NCI-H1092 treated with DMSO at 0.1 percent for 48 hours (cell line): ENCODE results near the gene IL22RA1.

Source experiments
- DNase-seq: peaks from one replicate; lab custom pipeline; 2025; lab: John Stamatoyannopoulos, UW

Gene IL22RA1

GRCh38 chr1:24142546-24143534 is at the start of gene IL22RA1:
Gene IL22RA1 (minus strand): TSS chr1:24143140. CDS start chr1:24143082, 58 bp downstream.
- DNase-seq = no peak

- no peak for DNase-seq
Measured at GRCh38 chr1:24191860-24192259, 48.9 kb upstream of the IL22RA1 start.

- DNase-seq = no peak
Measured at GRCh38 chr1:24190983-24191461, 48.1 kb upstream of the IL22RA1 start.

- DNase-seq = no peak
Measured at GRCh38 chr1:24189528-24189927, 46.6 kb upstream of the IL22RA1 start.

- peak; percentile 34 for DNase-seq
Measured at GRCh38 chr1:24186993-24187790, 44.3 kb upstream of the IL22RA1 start, which contains the start of gene IFNLR1. Gene IFNLR1 (minus strand): TSS chr1:24187289. CDS start chr1:24187248, 41 bp downstream.

GRCh38 chr1:24186711-24186992 is 43.7 kb upstream of the IL22RA1 start:
- no peak for DNase-seq

GRCh38 chr1:24186031-24186710 is 43.2 kb upstream of the IL22RA1 start:
- DNase-seq = no peak

DNA sequence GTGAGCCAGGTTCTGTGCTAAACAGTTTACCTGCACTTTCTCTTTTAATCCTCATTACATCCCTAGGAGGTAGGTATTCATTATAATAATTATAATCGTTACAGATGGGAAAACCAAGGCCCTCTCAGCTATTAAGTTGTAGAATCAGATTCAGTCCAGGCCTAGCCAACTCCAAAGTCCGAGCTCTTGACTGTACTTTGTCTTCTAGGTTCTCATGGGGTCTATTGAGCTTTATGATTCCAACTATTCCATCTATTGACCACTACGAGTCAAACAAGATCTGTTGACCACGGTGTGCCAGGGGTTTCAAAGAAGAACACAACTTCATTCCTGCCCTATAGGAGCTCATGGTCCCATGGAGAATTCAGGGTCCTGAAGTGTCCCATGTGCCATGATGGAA is 42.1 kb upstream of the IL22RA1 start:
- no peak for DNase-seq

- DNase-seq = no peak
Measured at GRCh38 chr1:24182061-24182460, 39.1 kb upstream of the IL22RA1 start.

DNA sequence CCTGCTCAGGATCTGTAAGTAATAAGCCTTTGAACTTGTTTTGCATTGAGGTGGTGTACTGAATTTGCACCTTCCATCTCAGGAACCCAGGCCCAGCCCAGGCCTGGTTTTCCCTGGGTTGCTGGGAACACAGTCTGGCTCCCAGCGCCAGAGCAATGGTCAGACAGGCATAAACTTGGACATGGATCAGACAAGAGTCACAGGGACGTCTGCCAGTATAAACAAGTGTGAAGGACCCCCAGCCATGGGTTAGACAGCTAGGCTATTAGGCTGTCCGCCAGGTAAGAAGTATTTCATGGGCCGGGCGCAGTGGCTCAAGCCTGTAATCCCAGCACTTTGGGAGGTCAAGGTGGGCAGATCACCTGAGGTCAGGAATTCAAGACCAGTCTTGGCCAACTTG is 38.7 kb upstream of the IL22RA1 start:
- no peak for DNase-seq

DNA sequence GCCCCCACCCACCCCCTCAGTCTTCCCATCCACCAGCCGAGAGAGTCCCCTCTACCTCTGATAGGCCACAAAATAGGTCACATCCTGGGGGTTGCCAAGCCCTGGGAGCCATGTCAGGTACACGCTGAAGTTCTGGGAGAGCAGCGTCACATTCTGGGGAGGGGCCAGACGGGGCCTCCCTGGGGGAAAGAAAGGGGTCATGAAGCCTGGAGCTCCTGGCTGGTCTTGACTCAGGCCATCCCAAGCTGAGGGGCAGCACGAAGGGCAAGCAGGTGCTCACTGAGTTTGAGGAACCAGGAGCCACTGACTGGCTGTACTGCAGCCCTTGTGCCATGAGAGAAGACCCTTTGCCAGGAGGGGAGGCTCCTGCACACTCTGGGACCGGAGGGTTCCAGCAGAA is 37.7 kb upstream of the IL22RA1 start:
- no peak for DNase-seq

DNA sequence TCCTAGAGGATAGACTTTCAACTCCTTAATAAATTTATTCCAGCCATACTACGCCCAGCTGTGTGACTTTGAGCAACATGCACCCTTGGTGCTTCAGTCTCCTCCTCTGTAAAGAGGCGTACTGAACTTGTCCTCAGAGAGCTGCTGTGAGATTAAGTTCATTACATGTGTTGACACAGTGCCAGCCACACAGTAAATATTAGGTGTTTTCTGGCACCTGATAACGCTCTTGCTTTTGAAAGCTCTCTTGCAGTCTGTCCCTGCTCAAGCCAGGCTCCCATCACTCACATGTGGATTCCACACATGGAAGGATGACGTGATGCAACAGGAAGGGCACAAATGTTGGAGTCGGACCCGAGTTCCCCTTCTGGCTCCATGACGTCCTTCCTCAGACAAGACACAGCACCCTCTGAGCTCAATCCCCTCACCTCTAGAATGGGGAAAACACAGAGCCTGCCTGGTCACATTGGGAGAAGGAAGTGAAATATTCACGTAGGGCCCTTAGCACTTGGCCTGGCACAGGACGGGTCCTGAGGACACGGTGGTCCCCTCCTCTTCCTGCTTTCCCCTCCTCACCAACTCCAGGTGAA is 36.4 kb upstream of the IL22RA1 start:
- no peak for DNase-seq

DNA sequence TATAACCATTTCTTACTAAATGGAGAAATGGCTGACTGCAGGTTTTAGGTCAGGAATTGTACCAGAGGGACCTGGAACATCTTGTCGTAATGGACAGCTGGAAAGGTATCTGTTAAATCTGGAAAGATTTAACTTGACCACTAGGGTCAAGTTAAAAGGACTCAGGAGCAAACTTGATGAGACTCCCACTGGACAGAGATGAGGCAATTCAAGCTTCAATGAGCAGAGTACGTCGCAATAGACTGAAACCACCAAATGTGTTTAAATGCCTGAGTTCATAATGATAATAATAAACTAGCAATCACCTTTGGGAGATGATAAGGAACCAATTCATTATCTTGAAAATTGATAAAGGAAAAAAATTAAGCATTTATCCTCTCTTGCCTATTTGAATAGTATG is 35.5 kb upstream of the IL22RA1 start:
- no peak for DNase-seq

DNA sequence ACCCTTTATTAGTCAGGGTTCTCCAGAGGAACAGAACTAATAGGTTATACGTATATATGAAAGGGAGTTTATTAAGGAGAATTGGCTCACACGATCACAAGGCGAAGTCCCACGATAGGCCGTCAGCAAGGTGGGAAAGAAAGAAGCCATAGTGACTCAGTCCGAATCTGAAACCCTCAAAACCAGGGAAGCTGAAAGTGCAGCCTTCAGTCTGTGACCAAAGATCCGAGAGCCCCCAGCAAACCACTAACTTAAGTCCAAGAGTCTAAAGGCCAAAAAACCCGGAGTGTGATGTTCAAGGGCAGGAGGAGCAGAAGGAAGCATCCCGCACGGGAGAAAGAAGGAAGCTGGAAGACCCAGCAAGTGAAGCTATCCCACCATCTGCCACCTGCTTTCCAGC is 34.2 kb upstream of the IL22RA1 start:
- DNase-seq = no peak

DNA sequence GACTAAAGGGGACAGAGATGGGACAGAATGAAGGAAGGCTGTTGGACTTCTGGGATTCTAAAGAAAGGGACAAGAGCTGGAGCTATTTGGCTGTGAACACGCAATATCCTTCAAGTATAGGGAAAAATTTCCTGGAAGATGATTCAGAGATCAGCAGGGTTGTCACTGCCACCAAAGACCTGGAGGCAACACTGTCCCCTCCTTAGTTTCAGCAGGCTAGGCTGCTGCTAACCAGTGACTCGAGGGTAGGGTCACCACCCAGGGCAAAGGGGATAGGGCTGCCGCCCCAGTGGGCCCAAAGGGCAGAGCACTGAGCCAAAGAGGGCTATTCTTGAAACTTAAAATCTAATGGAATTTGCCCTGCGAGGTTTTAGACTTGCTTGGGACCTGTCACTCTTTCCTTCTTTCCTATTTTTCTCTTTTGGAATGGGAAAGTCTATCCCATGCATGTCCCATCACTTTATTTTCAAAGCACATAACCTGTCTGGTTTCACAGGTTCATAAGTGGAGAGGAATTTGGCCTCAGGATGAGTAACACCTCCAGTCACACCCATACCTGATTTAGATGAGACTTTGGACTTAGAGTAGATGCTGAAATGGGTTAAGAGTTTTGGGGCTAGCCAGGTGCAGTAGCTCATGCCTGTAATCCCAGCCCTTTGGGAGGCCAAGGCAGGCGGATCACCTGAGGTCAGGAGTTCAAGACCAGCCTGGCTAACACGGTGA is 32.3 kb upstream of the IL22RA1 start:
- DNase-seq = no peak

DNA sequence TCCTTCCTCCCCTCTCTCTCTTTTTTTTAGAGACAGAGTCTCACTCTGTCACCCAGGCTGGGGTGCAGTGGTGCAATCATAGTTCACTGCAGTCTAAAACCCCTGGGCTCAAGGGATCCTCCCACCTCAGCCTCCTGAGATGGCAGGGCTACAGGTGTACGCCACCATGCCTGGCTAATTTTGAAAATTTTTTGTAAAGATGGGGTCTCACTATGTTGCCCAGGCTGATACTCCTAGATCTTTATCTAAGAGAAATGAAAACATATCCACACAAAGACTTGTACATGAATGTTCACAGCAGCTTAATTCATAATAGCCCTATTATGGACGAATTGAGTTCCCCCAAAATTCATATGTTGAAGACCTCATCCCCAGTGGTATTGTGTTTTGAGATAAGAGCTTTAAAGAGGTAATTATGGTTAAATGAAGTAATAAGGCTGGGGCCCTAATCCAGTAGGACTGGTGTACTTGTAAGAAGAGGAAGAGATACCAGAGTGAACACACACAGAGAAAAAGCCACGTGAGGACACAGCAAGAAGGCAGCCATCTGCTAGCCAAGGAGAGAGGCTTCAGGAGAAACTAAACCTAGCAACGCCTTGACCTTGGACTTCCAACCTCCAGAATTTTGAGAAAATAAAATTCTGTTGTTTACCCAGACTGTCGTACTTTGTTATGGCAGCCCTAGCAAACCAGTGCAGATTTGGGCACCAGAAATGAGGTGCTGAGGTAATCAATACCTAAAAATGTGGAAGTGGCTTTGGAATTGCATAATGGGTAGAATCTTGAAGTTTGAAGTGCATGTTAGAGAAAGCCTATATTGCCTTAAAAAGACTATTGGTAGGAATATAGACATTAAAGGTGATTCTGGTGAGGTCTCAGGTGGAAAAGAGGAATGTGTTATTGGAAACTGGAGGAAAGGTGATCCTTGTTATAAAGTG is 31.0 kb upstream of the IL22RA1 start:
- no peak for DNase-seq

DNA sequence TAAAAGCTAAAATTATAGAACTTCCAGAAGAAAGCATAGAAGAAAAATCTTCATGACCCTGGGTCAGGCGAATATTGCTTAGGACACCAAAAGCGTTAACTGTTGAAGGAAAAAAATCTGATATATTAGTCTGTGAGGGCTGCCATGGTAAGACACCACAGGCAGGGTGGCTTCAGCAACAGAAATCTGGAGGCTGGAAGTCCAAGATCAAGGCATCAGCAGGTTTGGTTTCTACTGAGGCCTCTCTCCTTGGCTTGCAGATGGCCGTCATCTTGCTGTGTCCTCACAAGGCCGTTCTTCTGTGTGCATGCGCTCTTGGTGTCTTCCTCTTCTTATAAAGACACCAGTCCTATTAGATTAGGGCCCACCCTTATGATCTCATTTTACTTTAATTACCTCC is 29.7 kb upstream of the IL22RA1 start:
- DNase-seq = no peak

DNA sequence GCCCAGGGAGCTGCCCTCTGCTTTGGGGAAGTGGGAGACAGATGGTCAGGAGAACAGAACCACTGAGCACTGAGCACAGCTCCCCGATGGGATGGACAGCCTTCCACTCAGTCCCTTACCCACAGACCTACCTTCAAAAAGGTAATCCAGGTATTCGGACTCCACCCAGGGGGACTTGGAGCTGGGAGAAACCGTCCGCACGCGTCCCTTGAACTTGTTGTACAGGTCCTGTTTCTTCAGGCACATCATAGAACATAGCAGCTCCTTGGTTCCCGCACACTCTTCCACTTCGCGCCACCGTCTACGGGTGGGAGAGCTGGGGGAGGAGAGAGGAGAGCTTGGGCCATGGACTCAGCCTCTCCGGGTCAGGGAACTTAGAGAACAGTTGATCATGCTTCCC is 26.3 kb upstream of the IL22RA1 start:
- DNase-seq = no peak

- no peak for DNase-seq
Measured at GRCh38 chr1:24168245-24168644, 25.3 kb upstream of the IL22RA1 start.

DNA sequence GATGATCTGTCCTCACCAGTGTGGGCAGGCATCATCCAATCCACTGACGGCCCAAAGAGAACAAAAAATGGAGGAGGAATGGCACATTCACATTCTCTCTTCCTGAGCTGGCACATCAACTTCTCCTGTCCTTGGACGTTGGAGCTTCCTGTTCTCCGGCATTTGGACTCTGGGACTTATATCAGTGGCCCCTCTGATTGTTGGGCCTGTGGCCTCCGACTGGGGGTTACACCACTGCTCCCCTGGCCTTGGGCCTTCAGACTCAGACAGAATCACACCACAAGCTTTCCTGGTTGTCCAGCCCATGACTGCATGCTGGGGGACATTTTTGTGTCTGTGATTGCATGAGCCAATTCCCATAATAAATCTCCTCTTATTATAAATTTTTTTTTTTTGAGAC is 24.1 kb upstream of the IL22RA1 start:
- no peak for DNase-seq
